HL-60 (cell line): ENCODE results near the gene LRRC74A.

Experiments
- DNase-seq, 2 experiments: peaks; one replicate each; pipeline ENCODE4 v3.0.0-alpha.2; 2010 to 2020; ENCODE audit warnings: low read depth in 1 of 2, low spot score in 1 of 2
- H3K27ac ChIP-seq: fragments of 250-450 bp; sonication (Bioruptor Pico); replicated peaks from 2 replicates; pipeline ENCODE4 v1.5.1; 2020; ENCODE audit warnings: mild to moderate bottlenecking, moderate library complexity
- H3K27me3 ChIP-seq: fragments of 250-450 bp; sonication (Bioruptor Pico); 2 replicates; pipeline ENCODE4 v1.5.1; 2021; ENCODE audit warnings: mild to moderate bottlenecking, moderate library complexity; ENCODE audit not compliant: insufficient read depth, poor library complexity, severe bottlenecking
- H3K4me3 ChIP-seq: replicated peaks from 2 replicates; pipeline ENCODE4 v1.5.1; 2011; ENCODE audit warnings: mild to moderate bottlenecking, control low read depth, low read length; ENCODE audit not compliant: insufficient read depth
- CTCF ChIP-seq: IDR thresholded peaks from one replicate; pipeline ENCODE4 v1.5.1; 2011; ENCODE audit warnings: low read length, control low read depth, inconsistent platforms; ENCODE audit not compliant: insufficient read depth
- GABPA ChIP-seq: IDR thresholded peaks from 2 replicates; pipeline ENCODE4 v1.6.1; 2012; ENCODE audit warnings: low read depth
- POLR2AphosphoS5 ChIP-seq: IDR thresholded peaks from 2 replicates; pipeline ENCODE4 v1.6.1; 2012; ENCODE audit warnings: low read depth
- REST ChIP-seq: IDR thresholded peaks from 2 replicates; pipeline ENCODE4 v1.6.1; 2012; ENCODE audit warnings: low read depth; ENCODE audit not compliant: insufficient replicate concordance
- SPI1 ChIP-seq: IDR thresholded peaks from 2 replicates; pipeline ENCODE4 v1.6.1; 2012; ENCODE audit warnings: low read depth, mild to moderate bottlenecking, borderline replicate concordance

LRRC74A gene

GRCh38 chr14:76880449-76880848 lies 54.2 kb downstream of the LRRC74A start:
- Histone ChIP-seq H3K27me3 (no peaks in the 10 kb centered on the region), H3K4me3 (no peak overlapping the region), H3K27ac (no peak overlapping the region)
- DNase-seq, result no peak
- no peak for TF ChIP-seq SPI1
- TF ChIP-seq CTCF, result no peak
- TF ChIP-seq POLR2AphosphoS5, result no peak
- no peak for TF ChIP-seq REST

GRCh38 chr14:76881348-76881747 lies 55.1 kb downstream of the LRRC74A start:
- no peak for DNase-seq
- Histone ChIP-seq H3K27me3 (no peaks in the 10 kb centered on the region), H3K4me3 (no peak overlapping the region), H3K27ac (no peak overlapping the region)
- no peak for TF ChIP-seq SPI1
- TF ChIP-seq CTCF, result no peak
- no peak for TF ChIP-seq REST
- no peak for TF ChIP-seq POLR2AphosphoS5
- no peak for TF ChIP-seq GABPA

- H3K4me3 ChIP-seq, result no peak overlapping the region
- H3K27ac ChIP-seq, result no peak overlapping the region
- DNase-seq, result no peak
- TF ChIP-seq SPI1, result no peak
- TF ChIP-seq CTCF, result no peak
- no peak for TF ChIP-seq GABPA
- TF ChIP-seq REST, result no peak
- no peak for TF ChIP-seq POLR2AphosphoS5
- no peaks in the 10 kb centered on the region for H3K27me3 ChIP-seq
Measured at GRCh38 chr14:76882651-76883050, 56.4 kb downstream of the LRRC74A start.
